Heart right ventricle (tissue), 16 donors: ENCODE results near the gene NIT2. TPM values are rescaled to one million over a fixed set of nuclear protein-coding genes. Genes with fewer than 3 reads are reported as not detected.
A peak's percentile ranks its signal among the peaks of the same experiment; 100 is the strongest.

ENCODE experiments used
- ATAC-seq, 8 donors: fragments of 200-7000 bp; cut with Tn5 transposase; one replicate each; pipeline ENCODE4 v1.9.1; 2020; ENCODE audit warnings: mild to moderate bottlenecking in 8 of 8, moderate library complexity in 8 of 8, moderate number of reproducible peaks in 1 of 8
- DNase-seq, 2 donors: peaks; one replicate each; pipeline ENCODE4 v3.0.0-alpha.2; 2020
- H3K27ac ChIP-seq, 10 donors: fragments of 200-600 bp; sonication (generic) in 2 of 10; one replicate each; pipeline versions ENCODE4 v1.5.0 to v1.8.0; 2020 to 2022; ENCODE audit warnings: mild to moderate bottlenecking in 3 of 10
- H3K27me3 ChIP-seq, 7 donors: fragments of 200-600 bp; one replicate each; pipeline ENCODE4 v1.8.0; 2021 to 2022; ENCODE audit warnings: mild to moderate bottlenecking in 2 of 7
- H3K36me3 ChIP-seq, 9 donors: fragments of 200-600 bp; sonication (generic) in 1 of 9; one replicate each; pipeline versions ENCODE4 v1.5.0 to v1.8.0; 2020 to 2022; ENCODE audit warnings: mild to moderate bottlenecking in 2 of 9
- H3K4me1 ChIP-seq, 9 donors: fragments of 200-600 bp; sonication (generic) in 1 of 9; one replicate each; pipeline versions ENCODE4 v1.5.0 to v1.8.0; 2020 to 2022; ENCODE audit warnings: mild to moderate bottlenecking in 4 of 9
- H3K4me3 ChIP-seq, 10 donors: fragments of 200-600 bp; sonication (generic) in 2 of 10; one replicate each; pipeline versions ENCODE4 v1.5.0 to v1.8.0; 2020 to 2022; ENCODE audit warnings: mild to moderate bottlenecking in 7 of 10, moderate library complexity in 2 of 10
- H3K9me3 ChIP-seq, 11 donors: fragments of 200-600 bp in 10 of 11; sonication (generic) in 2 of 11; one replicate each; pipeline versions ENCODE4 v1.5.0 to v1.8.0; 2013 to 2022; ENCODE audit warnings: mild to moderate bottlenecking in 2 of 11, control low read depth in 1 of 11, moderate library complexity in 1 of 11
- CTCF ChIP-seq, 9 donors: fragments of 200-600 bp; sonication (generic) in 2 of 9; IDR thresholded peaks; one replicate each; pipeline versions ENCODE4 v1.5.0 to v1.8.0; 2021 to 2022; ENCODE audit warnings: antibody characterized with exemption in 9 of 9, mild to moderate bottlenecking in 5 of 9, moderate library complexity in 1 of 9
- WGBS, 2 donors: extraction: QIAGEN DNeasy Blood & Tissue Kit; methylation state at CpG; one replicate each; pipeline ENCODE4 v1.1.7; 2013; ENCODE audit warnings: inconsistent platforms in 1 of 2; 5-methylcytosine and 5-hydroxymethylcytosine counted together
- intact Hi-C, 10 donors: fragments of 100-400 bp; cut with DNase I; formaldehyde crosslinking; loops; one replicate each; pipeline versions ENCODE4 v1.11.1 to v1.14.2; 2022
- polyA plus RNA-seq, 2 donors: library from polyadenylated mRNA; stranded (reverse); fragments of 200-250 nt; gene quantifications; one replicate each; pipeline ENCODE4 v1.2.3, GENCODE V29; 2013
- total RNA-seq, 10 donors: library from RNA; stranded (reverse); fragmentation: NEBNext Ultra II Directional in 3 of 10; extraction: Animal tissue kit (Norgen Biotek cat#: 25700) in 3 of 10; gene quantifications; one replicate each; pipeline versions ENCODE4 v1.2.1 to v1.2.4, GENCODE V29; 2021 to 2023
- donor health status: Arrhythmogenic right ventricular cardiomyopathy.
- donor health status: ischemic (EF 13 %, LVEDD 7.1; RV severe dilation, severe dysfunction).
- donor health status: healthy with polysubstance abuse.
- donor health status: DM: no; HTN: yes; CAD: no.
- donor health status: DM: no; HTN: no; CAD: no.
- donor health status: ischemic (EF 25% LVEDD 6.9; RV normal size, moderate dysfunction).
- donor health status: ischemic (EF 25% LVEDD 5.7; RV mildly dilated, moderate dysfunction).
- donor health status: healthy.
- donor health status: DM: yes; HTN: yes; CAD: no.
- donor health status: Ischemic cardiomyopathy.
- donor health status: ischemic (EF 35%, LVEDD 5.7; RV mildly dilated, moderate dysfunction).
- donor health status: nonischemic (EF 11% LVEDD 7.7; RV severe dilation, severe dysfunction).
- donor health status: DM: yes; HTN: yes; CAD: no.
- donor health status: PGD.
- donor health status: ischemic (EF 29% LVEDD 5.4; RV normal size, mild dysfunction).
- donor health status: nonischemic (EF 23%, LVEDD 6.1; RV moderate dilation, normal function).

The NIT2 gene
- total and polyA plus RNA-seq, 12 donors, result 14.7 to 56.7 (median 44.0) TPM

- peaks cover 0 to 5% (median 0%) of the 10 kb centered on the region in 11 donors for H3K9me3 ChIP-seq
- DNase-seq (peak; percentile 30 to 31), ATAC-seq (peak in 5 of 8 donors; percentile 1 to 35 (median 6))
- TF ChIP-seq CTCF (IDR thresholded peaks at IDR 0.05), result no peak
- H3K4me1 ChIP-seq, result peaks cover 0 to 59% (median 48%) of the 10 kb centered on the region in 9 donors
- H3K27me3 ChIP-seq, result no peaks in the 10 kb centered on the region
- peak overlapping the region; percentile 69 to 98 (median 90) for H3K4me3 ChIP-seq
- H3K27ac ChIP-seq, result peak overlapping the region; percentile 71 to 98 (median 94)
- H3K36me3 ChIP-seq, result no peaks in the 10 kb centered on the region
- intact Hi-C loops, result loop anchor here in 2 of 10 donors (5.0 kb wide), 4 partner anchors 64 to 139 kb away; partner anchors contain the start of genes NIT2 (in 1 of the 2), TBC1D23 (in 1 of the 2) and TMEM45A (in 1 of the 2)
- WGBS, 2 donors, result 0% methylated on average over 23 of the region's 23 CpGs
These were observed 67.1 kb downstream of the NIT2 start for GRCh38 chr3:100401674-100402041.

- DNase-seq, result no peak
- 0 to 2% methylated on average over 2 of the region's 2 CpGs for WGBS, 2 donors
- Histone ChIP-seq H3K27me3 (no peaks in the 10 kb centered on the region), H3K4me1 (peaks cover 0 to 54% (median 45%) of the 10 kb centered on the region in 9 donors), H3K36me3 (no peaks in the 10 kb centered on the region), H3K27ac (peak overlapping the region in 9 of 10 donors; percentile 93 to 98 (median 95)), H3K4me3 (peak overlapping the region; percentile 69 to 98 (median 90)), H3K9me3 (peaks cover 0 to 11% (median 0%) of the 10 kb centered on the region in 11 donors)
- no peak for TF ChIP-seq CTCF (IDR thresholded peaks at IDR 0.05)
- intact Hi-C loops, result loop anchor here in 2 of 10 donors (5.0 kb wide), 4 partner anchors 65 to 140 kb away; partner anchors contain the start of genes NIT2 (in 1 of the 2), TBC1D23 (in 1 of the 2) and TMEM45A (in 1 of the 2)
- ATAC-seq, result peak in 1 of 8 donors; percentile 26
These were observed 67.7 kb downstream of the NIT2 start for GRCh38 chr3:100402256-100402655.

GRCh38 chr3:100402891-100403290 lies 68.3 kb downstream of the NIT2 start:
- intact Hi-C loops, result loop anchor here in 2 of 10 donors (5.0 kb wide), 4 partner anchors 66 to 141 kb away; partner anchors contain the start of genes NIT2 (in 1 of the 2), TBC1D23 (in 1 of the 2) and TMEM45A (in 1 of the 2)

More at GRCh38 chr3:100402891-100403290, 68.3 kb downstream of the NIT2 start:
- Histone ChIP-seq H3K4me1 (peaks cover 0 to 47% (median 45%) of the 10 kb centered on the region in 9 donors), H3K36me3 (no peaks in the 10 kb centered on the region), H3K27ac (peak overlapping the region in 7 of 10 donors; percentile 93 to 98 (median 95)), H3K9me3 (peaks cover 0 to 17% (median 3%) of the 10 kb centered on the region in 11 donors), H3K27me3 (no peaks in the 10 kb centered on the region), H3K4me3 (peak overlapping the region in 9 of 10 donors; percentile 69 to 98 (median 91))
- no peak for DNase-seq
- no peak for ATAC-seq
- TF ChIP-seq CTCF (IDR thresholded peaks at IDR 0.05), result no peak
- 30 to 32% methylated on average over 2 of the region's 2 CpGs for WGBS, 2 donors
